ENCODE measurements around the gene QRSL1. TPM values are rescaled to one million over a fixed set of nuclear protein-coding genes. Genes with fewer than 3 reads are reported as not detected.

The QRSL1 gene
- total RNA-seq, 6 donors from 2014 or later: 3.9 to 9.5 (median 7.7) TPM

DNA sequence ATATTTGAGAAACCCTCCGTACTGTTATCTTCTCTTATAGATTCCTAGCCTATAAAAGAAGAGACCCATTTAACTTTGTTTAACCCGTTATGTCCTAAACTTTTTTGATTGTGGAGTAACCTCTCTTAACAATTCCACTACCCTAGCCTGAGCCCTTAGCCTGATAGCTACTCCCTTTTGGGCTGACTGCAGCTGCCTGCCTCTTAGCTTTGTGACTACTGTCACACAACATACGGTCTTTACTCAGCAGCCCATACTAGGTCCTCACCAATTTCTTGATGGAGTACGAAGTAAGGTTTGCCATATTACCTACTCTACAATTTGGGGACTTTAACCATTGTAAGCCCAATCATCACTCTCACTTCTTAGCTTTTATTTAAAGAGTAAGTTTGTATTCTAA lies 72.7 kb downstream of the QRSL1 start:
- H3K4me1 ChIP-seq: no peaks in the 10 kb centered on the region
- DNase-seq (no peak), ATAC-seq (ENCODE audit: low FRiP score in 2 of 2) (no peak)
- H3K27ac ChIP-seq: no peak overlapping the region
- H3K36me3 ChIP-seq: no peaks in the 10 kb centered on the region
- no peak overlapping the region for H3K4me3 ChIP-seq
- no peaks in the 10 kb centered on the region for H3K9me3 ChIP-seq
- 60 to 64% methylated on average over 4 of the region's 4 CpGs for WGBS, 2 donors
- TF ChIP-seq CTCF (IDR thresholded peaks at IDR 0.05): no peak
- TF ChIP-seq EP300 (IDR thresholded peaks at IDR 0.05): no peak
- TF ChIP-seq POLR2A (IDR thresholded peaks at IDR 0.05): no peak
- TF ChIP-seq POLR2AphosphoS5 (IDR thresholded peaks at IDR 0.05): no peak
- no peaks in the 10 kb centered on the region for H3K27me3 ChIP-seq

- peak in 1 of 2 donors; percentile 37 for ATAC-seq (ENCODE audit: low FRiP score in 2 of 2)
- H3K36me3 ChIP-seq: no peaks in the 10 kb centered on the region
- H3K27ac ChIP-seq: peak overlapping the region in 1 of 4 donors; percentile 26
- TF ChIP-seq CTCF (IDR thresholded peaks at IDR 0.05) (no peak), EP300 (IDR thresholded peaks at IDR 0.05) (no peak), POLR2A (IDR thresholded peaks at IDR 0.05) (no peak), POLR2AphosphoS5 (IDR thresholded peaks at IDR 0.05) (no peak)
- no peaks in the 10 kb centered on the region for H3K4me1 ChIP-seq
- 54 to 61% methylated on average over 10 of the region's 10 CpGs for WGBS, 2 donors
- H3K27me3 ChIP-seq: no peaks in the 10 kb centered on the region
- no peaks in the 10 kb centered on the region for H3K9me3 ChIP-seq
- peak in 1 of 2 donors; percentile 25 for DNase-seq
- H3K4me3 ChIP-seq: peak overlapping the region in 1 of 4 donors; percentile 8
Measured at GRCh38 chr6:106702451-106703110, 73.2 kb downstream of the QRSL1 start.

- ATAC-seq (ENCODE audit: low FRiP score in 2 of 2): no peak
- no peak overlapping the region for H3K27ac ChIP-seq
- H3K4me1 ChIP-seq: no peaks in the 10 kb centered on the region
- H3K36me3 ChIP-seq: no peaks in the 10 kb centered on the region
- WGBS, 2 donors: 88 to 96% methylated on average over 4 of the region's 4 CpGs
- TF ChIP-seq EP300 (IDR thresholded peaks at IDR 0.05) (no peak), CTCF (IDR thresholded peaks at IDR 0.05) (no peak), POLR2AphosphoS5 (IDR thresholded peaks at IDR 0.05) (no peak), POLR2A (IDR thresholded peaks at IDR 0.05) (no peak)
- H3K9me3 ChIP-seq: no peaks in the 10 kb centered on the region
- no peak for DNase-seq
- H3K4me3 ChIP-seq: no peak overlapping the region
- H3K27me3 ChIP-seq: no peaks in the 10 kb centered on the region
Measured at GRCh38 chr6:106704327-106704726, 74.9 kb downstream of the QRSL1 start.

GRCh38 chr6:106705156-106705555 lies 75.8 kb downstream of the QRSL1 start:
- H3K36me3 ChIP-seq: no peaks in the 10 kb centered on the region
- no peak overlapping the region for H3K4me3 ChIP-seq
- TF ChIP-seq CTCF (IDR thresholded peaks at IDR 0.05): no peak
- no peak for TF ChIP-seq POLR2AphosphoS5 (IDR thresholded peaks at IDR 0.05)
- TF ChIP-seq EP300 (IDR thresholded peaks at IDR 0.05): no peak
- TF ChIP-seq POLR2A (IDR thresholded peaks at IDR 0.05): no peak
- H3K4me1 ChIP-seq: no peaks in the 10 kb centered on the region
- 89 to 90% methylated on average over 6 of the region's 6 CpGs for WGBS, 2 donors
- ATAC-seq (ENCODE audit: low FRiP score in 2 of 2): no peak
- no peak for DNase-seq
- no peak overlapping the region for H3K27ac ChIP-seq
- no peaks in the 10 kb centered on the region for H3K9me3 ChIP-seq
- no peaks in the 10 kb centered on the region for H3K27me3 ChIP-seq

DNA sequence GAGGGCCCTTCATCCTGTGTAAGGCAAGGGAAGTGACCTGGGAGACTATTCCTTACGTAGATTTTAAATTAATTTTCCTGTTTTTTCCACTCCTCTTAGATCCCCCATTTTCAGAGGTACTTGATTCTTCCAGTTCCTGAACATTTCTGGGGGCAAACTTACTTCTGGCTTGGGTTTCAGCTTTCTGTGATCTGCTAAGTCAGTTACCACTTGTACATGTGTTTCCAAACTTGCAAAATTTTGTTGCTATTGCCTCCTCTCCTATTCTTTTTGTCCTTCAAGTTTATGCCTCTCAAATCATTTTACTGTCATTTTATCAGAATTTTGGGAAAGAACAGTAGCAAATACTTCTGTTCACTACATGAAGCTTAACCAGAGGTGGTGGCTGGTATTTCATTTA lies 81.2 kb downstream of the QRSL1 start:
- no peaks in the 10 kb centered on the region for H3K4me1 ChIP-seq
- TF ChIP-seq POLR2A (IDR thresholded peaks at IDR 0.05): no peak
- no peak for TF ChIP-seq CTCF (IDR thresholded peaks at IDR 0.05)
- no peak for TF ChIP-seq POLR2AphosphoS5 (IDR thresholded peaks at IDR 0.05)
- no peak for TF ChIP-seq EP300 (IDR thresholded peaks at IDR 0.05)
- no peaks in the 10 kb centered on the region for H3K36me3 ChIP-seq
- ATAC-seq (ENCODE audit: low FRiP score in 2 of 2) (no peak), DNase-seq (no peak)
- no peaks in the 10 kb centered on the region for H3K27me3 ChIP-seq
- no peak overlapping the region for H3K27ac ChIP-seq
- no peak overlapping the region for H3K4me3 ChIP-seq
- WGBS, 2 donors: 27 to 33% methylated on average over 1 of the region's 1 CpG
- no peaks in the 10 kb centered on the region for H3K9me3 ChIP-seq

All from upper lobe of left lung (tissue), 6 donors.